LHCN-M2 (cell line): ENCODE data around the gene DEAF1. TPM values are rescaled to one million over a fixed set of nuclear protein-coding genes. Genes with fewer than 3 reads are reported as not detected.

Experiments used
- DNase-seq: peaks from one replicate; pipeline ENCODE4 v3.0.0-alpha.2; 2012; ENCODE audit warnings: low read depth
- total RNA-seq: library from RNA; depleted of rRNA; stranded (reverse); fragments of >200 nt; gene quantifications from 2 replicates; pipeline ENCODE4 v1.2.3, GENCODE V29; 2014

Gene DEAF1
- total RNA-seq, 1 experiment from 2014 or later = 39.4 TPM

DNA sequence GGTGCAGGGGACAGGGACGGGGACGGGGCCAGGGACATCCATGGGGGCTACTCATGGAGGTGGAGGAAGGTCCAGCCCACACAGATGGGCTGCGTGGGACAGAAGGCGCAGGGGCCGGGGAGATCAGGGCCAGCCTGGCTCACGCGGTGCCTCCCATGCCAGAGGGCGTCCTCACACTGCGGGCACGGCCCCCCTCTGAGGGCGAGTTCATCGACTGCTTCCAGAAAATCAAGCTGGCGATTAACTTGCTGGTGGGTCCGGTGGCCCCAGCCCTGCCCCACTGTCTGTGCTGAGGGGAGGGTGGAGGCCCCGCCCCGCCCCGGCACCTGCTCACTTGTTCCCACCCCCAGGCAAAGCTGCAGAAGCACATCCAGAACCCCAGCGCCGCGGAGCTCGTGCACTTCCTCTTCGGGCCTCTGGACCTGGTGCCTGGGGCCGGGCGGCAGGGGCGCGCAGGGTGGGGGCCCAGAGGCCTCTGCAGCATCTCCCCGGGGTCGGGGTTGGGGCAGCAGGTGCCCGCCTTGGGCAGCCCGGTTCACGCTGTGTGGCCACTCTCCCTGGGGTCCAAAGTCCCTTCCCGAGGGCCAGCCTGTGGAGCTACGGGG is 26.8 kb upstream of the DEAF1 start:
- DNase-seq = no peak

- DNase-seq = no peak
These were observed 26.3 kb upstream of the DEAF1 start for GRCh38 chr11:721247-721740.

DNA sequence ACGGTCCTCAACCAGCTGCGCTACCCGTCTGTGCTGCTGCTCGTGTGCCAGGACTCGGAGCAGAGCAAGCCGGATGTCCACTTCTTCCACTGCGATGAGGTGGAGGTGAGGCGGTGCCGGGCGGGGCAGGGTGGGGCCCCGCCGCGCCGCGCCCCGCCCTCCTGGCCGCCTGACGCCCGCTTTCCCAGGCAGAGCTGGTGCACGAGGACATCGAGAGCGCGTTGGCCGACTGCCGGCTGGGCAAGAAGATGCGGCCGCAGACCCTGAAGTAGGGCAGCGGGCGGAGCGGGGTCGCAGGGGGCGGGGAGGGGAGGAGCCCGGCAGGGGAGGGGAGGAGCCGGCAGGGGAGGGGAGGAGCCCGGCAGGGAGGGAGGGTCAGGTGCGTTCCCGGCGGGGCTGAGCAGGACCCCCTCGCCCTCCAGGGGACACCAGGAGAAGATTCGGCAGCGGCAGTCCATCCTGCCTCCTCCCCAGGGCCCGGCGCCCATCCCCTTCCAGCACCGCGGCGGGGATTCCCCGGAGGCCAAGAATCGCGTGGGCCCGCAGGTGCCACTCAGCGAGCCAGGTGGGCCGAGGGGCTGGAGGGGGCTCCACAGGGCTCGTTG is 25.7 kb upstream of the DEAF1 start:
- no peak for DNase-seq

DNA sequence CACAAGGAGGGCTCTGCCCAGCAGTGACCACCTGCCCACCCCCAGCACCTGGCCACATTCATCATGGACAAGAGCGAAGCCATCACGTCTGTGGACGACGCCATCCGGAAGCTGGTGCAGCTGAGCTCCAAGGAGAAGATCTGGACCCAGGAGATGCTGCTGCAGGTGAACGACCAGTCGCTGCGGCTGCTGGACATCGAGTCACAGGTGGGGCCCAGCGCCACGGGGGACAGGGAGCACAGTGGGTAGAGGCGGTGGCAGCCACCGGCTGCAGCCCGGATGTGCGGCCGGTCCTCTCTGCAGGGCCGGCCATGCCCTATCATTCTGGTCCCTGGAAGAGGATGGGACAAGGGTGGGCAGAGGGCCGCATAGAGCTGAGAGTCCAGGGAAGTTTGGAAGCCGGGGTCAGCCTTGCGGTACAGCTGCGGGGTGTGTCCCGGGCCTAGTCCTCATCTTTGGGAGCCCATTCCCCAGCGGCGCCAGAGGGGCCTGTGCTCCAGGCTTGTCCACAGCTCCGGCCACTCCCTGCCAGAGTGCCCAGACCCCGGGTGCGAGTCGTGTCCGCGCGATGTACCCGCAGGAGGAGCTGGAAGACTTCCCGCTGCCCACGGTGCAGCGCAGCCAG is 25.1 kb upstream of the DEAF1 start:
- DNase-seq = no peak

DNA sequence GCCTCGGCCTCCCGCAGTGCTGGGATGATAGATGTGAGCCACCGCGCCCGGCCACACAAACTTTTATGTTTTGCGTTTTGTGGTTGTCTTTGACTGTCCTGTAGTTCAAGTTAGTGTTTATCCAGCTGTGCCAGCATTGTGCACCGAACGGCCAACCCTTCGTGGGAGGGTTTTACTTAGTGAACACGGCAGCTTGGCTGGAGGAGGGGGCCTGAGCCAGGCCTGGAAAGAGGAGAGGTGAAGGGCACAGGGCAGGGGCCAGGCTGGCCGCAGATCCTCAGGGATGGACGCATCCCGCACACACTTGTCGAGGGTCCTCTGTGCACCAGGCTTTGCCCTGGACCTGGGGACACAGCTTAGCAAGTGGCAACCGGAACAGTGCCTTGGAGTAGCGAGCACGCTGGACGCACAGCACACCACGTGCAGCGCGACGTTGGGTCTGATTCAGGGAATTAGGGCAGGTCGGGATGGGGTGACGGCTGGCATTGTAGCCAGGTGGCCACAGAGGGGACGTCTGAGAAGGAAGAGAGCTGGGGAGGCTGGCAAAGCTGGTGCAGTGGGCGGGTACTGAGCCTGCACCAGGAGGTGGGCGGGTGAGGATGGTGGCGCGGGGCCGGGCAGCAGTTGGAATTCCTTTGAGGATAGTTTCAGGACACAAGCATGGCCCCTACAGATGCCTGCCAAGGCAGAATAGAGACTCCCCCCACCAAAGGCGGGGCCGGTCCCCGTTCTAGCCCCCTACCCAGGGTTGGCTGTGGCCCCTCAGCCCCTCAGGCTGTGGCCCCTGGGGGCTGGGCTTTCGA is 24.4 kb upstream of the DEAF1 start:
- peak; percentile 68 for DNase-seq

DNA sequence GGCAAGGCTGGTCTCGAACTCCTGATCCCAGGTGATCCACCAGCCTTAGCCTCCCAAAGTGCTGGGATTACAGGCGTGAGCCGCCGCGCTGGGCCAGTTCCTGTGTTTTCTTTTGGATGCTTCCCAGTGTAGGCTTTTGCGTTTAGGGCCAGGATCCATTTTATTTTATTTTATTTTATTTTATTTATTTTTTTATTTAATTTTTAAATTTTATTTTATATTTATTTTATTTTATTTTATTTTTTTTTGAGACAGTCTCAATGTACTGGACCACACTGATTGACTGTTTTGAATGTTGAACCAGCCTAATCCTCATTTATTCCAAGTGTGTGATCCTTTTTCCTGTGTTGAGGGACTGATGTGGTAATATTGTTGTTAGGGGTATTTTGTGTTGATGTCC is 19.4 kb upstream of the DEAF1 start:
- no peak for DNase-seq

GRCh38 chr11:709109-709997 is 14.3 kb upstream of the DEAF1 start:
- DNase-seq = no peak

DNA sequence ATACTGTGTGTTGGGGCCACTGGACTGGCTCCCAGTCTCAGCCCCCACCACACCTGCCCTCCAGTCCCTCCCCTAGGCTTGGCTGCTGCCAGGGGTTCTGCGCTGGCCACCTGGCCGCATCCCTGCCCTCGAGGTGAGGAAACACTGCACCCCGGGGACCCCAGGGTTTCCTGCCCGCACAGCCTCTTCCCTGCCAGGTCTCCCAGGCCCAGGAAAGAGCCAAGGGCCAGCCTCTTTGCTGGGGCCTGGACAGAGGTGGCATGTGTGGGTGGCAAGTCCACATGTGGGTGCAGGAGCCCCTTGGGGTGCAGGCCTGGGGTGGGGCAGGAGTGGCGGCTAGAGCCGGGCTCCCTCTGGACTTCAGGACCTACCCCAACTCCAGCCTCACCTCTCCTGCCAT is 13.5 kb upstream of the DEAF1 start:
- no peak for DNase-seq

DNA sequence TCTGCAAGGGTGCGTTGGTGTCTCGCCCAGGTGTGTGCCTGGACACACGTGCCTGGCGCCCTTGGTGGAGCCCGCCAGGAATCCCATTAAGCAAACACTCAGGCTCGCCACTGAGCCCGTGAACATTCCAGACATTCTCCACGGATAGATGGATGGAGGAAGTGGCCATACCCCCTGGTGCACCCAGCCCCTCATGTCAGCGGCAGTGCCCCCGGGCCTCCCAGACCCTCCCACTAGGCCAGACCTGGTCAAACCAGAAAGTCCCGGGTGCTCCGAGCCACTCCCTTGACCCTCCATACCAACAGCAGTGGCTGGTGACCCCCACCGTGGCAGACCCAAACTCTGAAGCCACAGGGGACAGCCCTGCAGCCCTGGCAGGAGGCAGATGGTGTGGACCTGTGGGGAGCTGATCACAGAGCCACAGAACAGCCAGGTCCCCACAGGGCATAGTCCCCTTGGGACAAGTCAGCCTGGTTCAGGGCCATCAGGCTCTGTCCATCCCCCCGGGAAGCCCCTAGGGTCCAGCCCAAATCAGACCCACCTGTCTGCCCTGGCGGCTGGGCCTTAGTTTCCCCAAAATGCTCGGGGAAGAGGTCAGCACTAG is 12.9 kb upstream of the DEAF1 start:
- DNase-seq = no peak

GRCh38 chr11:706957-707816 is 12.2 kb upstream of the DEAF1 start:
- peak; percentile 43 for DNase-seq

DNA sequence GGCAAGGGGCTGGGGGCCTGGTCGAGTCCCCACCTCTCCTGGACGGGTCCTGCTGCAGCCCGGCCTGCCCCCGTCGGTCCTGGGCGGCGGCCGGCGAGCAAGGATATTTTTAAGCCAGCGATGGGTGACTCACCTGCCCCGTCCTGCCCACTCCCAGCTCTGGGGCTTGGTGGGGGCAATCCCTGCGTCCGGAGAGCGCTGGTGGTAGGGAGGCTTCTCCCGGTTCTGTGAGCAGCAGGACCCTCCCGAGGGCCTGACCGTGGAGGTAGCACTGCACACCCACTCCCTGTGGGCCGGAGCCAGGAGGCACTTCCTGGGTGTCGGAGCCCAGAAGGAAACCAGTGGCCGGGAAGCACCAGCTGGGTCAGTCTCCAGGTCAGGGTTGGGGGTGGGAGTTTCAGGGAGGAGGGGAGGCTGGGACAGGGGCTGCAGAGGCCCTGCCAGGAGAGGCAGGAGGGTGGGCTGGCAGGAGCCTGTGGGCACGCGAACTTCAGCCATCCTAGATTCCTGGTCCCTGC is 11.5 kb upstream of the DEAF1 start:
- DNase-seq = peak; percentile 48

- no peak for DNase-seq
These were observed 10.8 kb upstream of the DEAF1 start, which contains the start of gene EPS8L2 for GRCh38 chr11:705646-706438. Gene EPS8L2 (plus strand): TSS chr11:706231. CDS start chr11:709408, 3,177 bp downstream.

GRCh38 chr11:704781-705645 is 10.0 kb upstream of the DEAF1 start:
- no peak for DNase-seq

GRCh38 chr11:704228-704674 is 9.2 kb upstream of the DEAF1 start:
- DNase-seq = no peak

GRCh38 chr11:703506-703905 is 8.5 kb upstream of the DEAF1 start:
- no peak for DNase-seq

- peak; percentile 51 for DNase-seq
These were observed 7.7 kb upstream of the DEAF1 start for GRCh38 chr11:702462-703461.
